DOHH2 (cell line): ENCODE data around the gene STAT5B.
"Not testable (repeated sequence)": the region's sequence is repeated elsewhere in the genome, so short reads cannot be mapped to it uniquely, and the experiment has no call there.

ENCODE experiments used
- H3F3A ChIP-seq: fragments of 200-600 bp; sonication (generic), shearing (Covaris generic); 2 replicates; pipeline ENCODE4 v1.6.0; 2016; ENCODE audit warnings: antibody characterized with exemption, mild to moderate bottlenecking; ENCODE audit not compliant: control insufficient read depth, insufficient read depth
- H3K27ac ChIP-seq: fragments of 200-600 bp; sonication (generic); 2 replicates; pipeline ENCODE4 v1.5.1; 2014; ENCODE audit warnings: low read depth, mild to moderate bottlenecking, low read length, moderate library complexity
- H3K27me3 ChIP-seq: fragments of 200-600 bp; sonication (generic); 2 replicates; pipeline ENCODE4 v1.6.1; 2014; ENCODE audit warnings: mild to moderate bottlenecking, low read length, mixed read lengths; ENCODE audit not compliant: control insufficient read depth
- H3K36me3 ChIP-seq: fragments of 200-600 bp; sonication (generic); 2 replicates; pipeline ENCODE4 v1.6.1; 2014; ENCODE audit warnings: mild to moderate bottlenecking, low read length, moderate library complexity, mixed read lengths; ENCODE audit not compliant: control insufficient read depth
- H3K4me1 ChIP-seq: fragments of 200-600 bp; sonication (generic); 2 replicates; pipeline ENCODE4 v1.6.1; 2014; ENCODE audit warnings: mild to moderate bottlenecking, low read length, mixed read lengths; ENCODE audit not compliant: control insufficient read depth
- H3K4me2 ChIP-seq: fragments of 200-600 bp; sonication (generic); 2 replicates; pipeline ENCODE4 v1.6.0; 2014; ENCODE audit warnings: mild to moderate bottlenecking, low read length, moderate library complexity
- H3K4me3 ChIP-seq: fragments of 200-600 bp; sonication (generic); 2 replicates; pipeline ENCODE4 v1.5.1; 2014; ENCODE audit warnings: mild to moderate bottlenecking, low read length, mixed read lengths
- H3K79me2 ChIP-seq: fragments of 200-600 bp; sonication (generic); 2 replicates; pipeline ENCODE4 v1.6.1; 2014; ENCODE audit warnings: mild to moderate bottlenecking, low read length, mixed read lengths; ENCODE audit not compliant: control insufficient read depth
- H3K9me2 ChIP-seq: fragments of 200-600 bp; sonication (generic); replicated peaks from 2 replicates; pipeline ENCODE4 v1.6.1; 2014; ENCODE audit warnings: mild to moderate bottlenecking, low read length, mixed read lengths; ENCODE audit not compliant: control insufficient read depth
- H3K9me3 ChIP-seq: fragments of 200-600 bp; sonication (generic); 2 replicates; pipeline ENCODE4 v1.6.1; 2014; ENCODE audit warnings: antibody characterized with exemption, low read length, mixed read lengths; ENCODE audit not compliant: control insufficient read depth, insufficient read depth
- H4K20me1 ChIP-seq: fragments of 200-600 bp; sonication (generic); 2 replicates; pipeline ENCODE4 v1.6.0; 2014; ENCODE audit warnings: low read depth, mild to moderate bottlenecking, antibody characterized with exemption, low read length, moderate library complexity; ENCODE audit not compliant: control insufficient read depth, insufficient read depth
- EZH2phosphoT487 ChIP-seq: fragments of 200-600 bp; sonication (generic); IDR thresholded peaks from 2 replicates; pipeline ENCODE4 v1.6.1; 2017; ENCODE audit warnings: borderline replicate concordance, mild to moderate bottlenecking, antibody characterized with exemption, low read length, moderate library complexity, mixed read lengths
- TF ChIP-seq, protein P1 (sequence below): fragments of 200-600 bp; sonication (generic); IDR thresholded peaks from one replicate; pipeline ENCODE4 v1.5.1; 2014; ENCODE audit warnings: antibody characterized with exemption, mild to moderate bottlenecking, low read depth, low read length; ENCODE audit not compliant: poor library complexity, severe bottlenecking

The STAT5B gene

DNA sequence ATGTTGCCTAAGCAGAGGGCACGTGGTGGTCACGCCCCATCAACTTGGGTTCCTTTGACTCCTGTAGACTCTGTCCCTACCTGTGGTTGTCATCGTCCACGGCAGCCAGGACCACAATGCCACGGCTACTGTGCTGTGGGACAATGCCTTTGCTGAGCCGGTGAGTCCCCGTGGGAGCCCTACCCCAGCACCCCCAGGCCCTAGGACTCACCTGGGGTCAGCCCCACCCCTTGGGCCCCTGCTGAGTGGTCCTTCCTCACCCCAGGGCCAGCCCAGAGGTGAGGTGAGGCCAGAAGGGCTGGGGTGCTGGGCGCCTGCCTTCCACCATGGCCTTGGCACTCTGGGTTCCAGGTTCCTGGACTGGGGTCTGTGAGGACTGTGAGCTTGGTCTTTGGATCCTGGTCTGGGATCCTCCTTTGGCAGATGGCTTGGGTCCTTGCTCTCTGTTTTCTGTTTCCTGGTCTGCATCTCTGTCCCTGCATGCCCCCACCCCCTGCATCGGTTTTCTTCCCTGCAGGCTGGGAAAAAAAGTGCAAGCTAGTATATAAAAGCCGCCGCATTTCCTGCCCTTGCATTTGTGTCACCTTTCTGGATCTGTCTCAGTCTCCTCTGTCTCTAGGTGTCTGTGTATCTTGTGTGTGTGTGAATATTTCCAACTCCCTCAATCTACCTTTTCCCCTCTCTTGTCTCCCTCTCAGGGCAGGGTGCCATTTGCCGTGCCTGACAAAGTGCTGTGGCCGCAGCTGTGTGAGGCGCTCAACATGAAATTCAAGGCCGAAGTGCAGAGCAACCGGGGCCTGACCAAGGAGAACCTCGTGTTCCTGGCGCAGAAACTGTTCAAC is 29.6 kb upstream of the STAT5B start:
- H3F3A ChIP-seq, result no peaks in the 10 kb centered on the region
- H3K4me1 ChIP-seq, result no peaks in the 10 kb centered on the region
- TF ChIP-seq, protein P1, sequence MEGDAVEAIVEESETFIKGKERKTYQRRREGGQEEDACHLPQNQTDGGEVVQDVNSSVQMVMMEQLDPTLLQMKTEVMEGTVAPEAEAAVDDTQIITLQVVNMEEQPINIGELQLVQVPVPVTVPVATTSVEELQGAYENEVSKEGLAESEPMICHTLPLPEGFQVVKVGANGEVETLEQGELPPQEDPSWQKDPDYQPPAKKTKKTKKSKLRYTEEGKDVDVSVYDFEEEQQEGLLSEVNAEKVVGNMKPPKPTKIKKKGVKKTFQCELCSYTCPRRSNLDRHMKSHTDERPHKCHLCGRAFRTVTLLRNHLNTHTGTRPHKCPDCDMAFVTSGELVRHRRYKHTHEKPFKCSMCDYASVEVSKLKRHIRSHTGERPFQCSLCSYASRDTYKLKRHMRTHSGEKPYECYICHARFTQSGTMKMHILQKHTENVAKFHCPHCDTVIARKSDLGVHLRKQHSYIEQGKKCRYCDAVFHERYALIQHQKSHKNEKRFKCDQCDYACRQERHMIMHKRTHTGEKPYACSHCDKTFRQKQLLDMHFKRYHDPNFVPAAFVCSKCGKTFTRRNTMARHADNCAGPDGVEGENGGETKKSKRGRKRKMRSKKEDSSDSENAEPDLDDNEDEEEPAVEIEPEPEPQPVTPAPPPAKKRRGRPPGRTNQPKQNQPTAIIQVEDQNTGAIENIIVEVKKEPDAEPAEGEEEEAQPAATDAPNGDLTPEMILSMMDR, result no peak
- no peak for TF ChIP-seq EZH2phosphoT487
- H3K79me2 ChIP-seq, result no peaks in the 10 kb centered on the region
- no peaks in the 10 kb centered on the region for H3K36me3 ChIP-seq
- H3K27ac ChIP-seq, result no peak overlapping the region
- no peak overlapping the region for H3K4me3 ChIP-seq
- H3K9me3 ChIP-seq, result no peaks in the 10 kb centered on the region
- no peaks in the 10 kb centered on the region for H3K9me2 ChIP-seq
- H4K20me1 ChIP-seq, result no peaks in the 10 kb centered on the region
- H3K27me3 ChIP-seq, result no peaks in the 10 kb centered on the region
- no peak overlapping the region for H3K4me2 ChIP-seq

DNA sequence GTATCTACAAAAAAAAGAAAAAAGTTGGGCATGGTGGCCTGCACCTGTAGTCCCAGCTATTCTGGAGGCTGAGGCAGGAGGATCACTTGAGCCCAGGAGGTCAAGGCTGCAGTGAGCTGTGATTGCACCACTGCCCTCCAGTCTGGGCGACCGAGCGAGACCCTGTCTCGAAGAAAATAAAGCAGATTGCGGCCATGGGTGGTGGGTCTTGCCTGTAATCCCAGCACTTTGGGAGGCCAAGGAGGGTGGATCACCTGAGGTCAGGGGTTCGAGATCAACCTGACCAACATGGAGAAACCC is 28.8 kb upstream of the STAT5B start:
- not testable (repeated sequence) for H3K79me2 ChIP-seq, H3K4me1 ChIP-seq, H4K20me1 ChIP-seq

DNA sequence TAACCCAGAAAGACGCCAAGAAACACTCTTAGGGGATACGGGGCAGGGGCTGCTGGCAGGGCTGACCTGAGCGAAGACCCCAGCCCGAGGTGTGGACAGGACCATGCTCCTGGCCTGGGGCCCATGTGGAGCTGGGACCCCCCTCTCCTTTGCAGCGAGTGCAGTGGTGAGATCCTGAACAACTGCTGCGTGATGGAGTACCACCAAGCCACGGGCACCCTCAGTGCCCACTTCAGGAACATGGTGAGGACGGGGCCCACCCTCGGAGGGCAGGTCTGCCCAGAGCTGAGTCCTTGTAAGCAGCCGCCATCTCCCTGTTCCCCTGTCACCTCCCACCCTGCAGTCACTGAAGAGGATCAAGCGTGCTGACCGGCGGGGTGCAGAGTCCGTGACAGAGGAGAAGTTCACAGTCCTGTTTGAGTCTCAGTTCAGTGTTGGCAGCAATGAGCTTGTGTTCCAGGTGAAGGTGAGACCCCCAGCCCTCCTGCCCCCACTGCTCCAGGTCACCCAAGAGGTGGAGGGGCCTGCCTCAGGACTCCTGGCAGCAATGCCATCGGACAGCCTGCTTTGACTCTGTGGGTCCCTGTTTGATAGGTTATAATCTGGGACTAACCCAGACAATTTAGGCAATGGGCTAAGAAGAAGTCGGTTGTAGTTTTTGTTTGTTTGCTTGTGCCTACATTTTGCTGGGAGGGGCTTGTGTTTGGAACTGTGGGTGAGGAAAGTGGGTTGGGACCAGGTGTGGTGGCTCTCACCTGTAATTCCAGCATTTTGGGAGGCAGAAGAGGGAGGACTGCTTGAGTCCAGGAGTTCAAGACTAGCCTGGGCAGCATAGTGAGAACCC is 28.2 kb upstream of the STAT5B start:
- H3K79me2 ChIP-seq, result no peaks in the 10 kb centered on the region

More for the DNA sequence above, 28.8 kb upstream of the STAT5B start:
- H3K36me3 ChIP-seq, H3K4me3 ChIP-seq, H3K9me3 ChIP-seq, H3F3A ChIP-seq, H3K27ac ChIP-seq, H3K4me2 ChIP-seq, H3K27me3 ChIP-seq, H3K9me2 ChIP-seq: not testable (repeated sequence)

More for the DNA sequence above, 28.2 kb upstream of the STAT5B start:
- Histone ChIP-seq H3K36me3 (no peaks in the 10 kb centered on the region), H3K4me1 (no peaks in the 10 kb centered on the region), H4K20me1 (no peaks in the 10 kb centered on the region), H3K4me2 (no peak overlapping the region), H3F3A (no peaks in the 10 kb centered on the region), H3K9me3 (no peaks in the 10 kb centered on the region), H3K27ac (no peak overlapping the region), H3K9me2 (no peaks in the 10 kb centered on the region), H3K27me3 (no peaks in the 10 kb centered on the region), H3K4me3 (no peak overlapping the region)
- TF ChIP-seq, protein P1, result no peak
- TF ChIP-seq EZH2phosphoT487, result no peak
